Endothelial cell of umbilical vein (primary cell): ENCODE results near the gene TMEM51. TPM values are rescaled to one million over a fixed set of nuclear protein-coding genes. Genes with fewer than 3 reads are reported as not detected.

ENCODE experiments used
- BruUV-seq: library from RNA; stranded (reverse); fragments of 400-500 nt; replicated peaks from 2 replicates; lab custom pipeline; 2021; lab: Mats Ljungman, UMichigan
- CTCF ChIA-PET: fragments of 300-600, 350-600 bp; sonication (Branson Sonifier 250); formaldehyde crosslinking; loops from one replicate; lab custom pipeline; 2021; ENCODE audit warnings: antibody characterized with exemption, inconsistent platforms; lab: Charles Lee
- POLR2A ChIA-PET: fragments of 300-600, 350-600 bp; sonication (Branson Sonifier 250); formaldehyde crosslinking; loops from one replicate; lab custom pipeline; 2021; ENCODE audit warnings: antibody characterized with exemption, inconsistent platforms; lab: Charles Lee
- DNase-seq: peaks from one replicate; pipeline ENCODE4 v3.0.0-alpha.2; 2011; ENCODE audit warnings: low read depth, low spot score
- FAIRE-seq: peaks from 2 replicates; lab custom pipeline; 2011; peaks lifted over from hg19 to GRCh38; lab: Jason Lieb, UNC
- H2AFZ ChIP-seq: 2 replicates; pipeline ENCODE4 v1.6.0; 2012; ENCODE audit warnings: low read depth, low read length, control low read depth, inconsistent platforms
- H3K27ac ChIP-seq: 2 replicates; pipeline ENCODE4 v1.5.1; 2011; ENCODE audit warnings: low read depth, mild to moderate bottlenecking, control low read depth, low read length, moderate library complexity; ENCODE audit not compliant: insufficient read depth
- H3K27me3 ChIP-seq, 2 experiments: 2 replicates each; pipeline versions ENCODE4 v1.6.0 to v1.6.1; 2011; ENCODE audit warnings: low read length in 2 of 2, mixed read lengths in 1 of 2; ENCODE audit not compliant: control insufficient read depth in 2 of 2, insufficient read depth in 2 of 2
- H3K36me3 ChIP-seq, 2 experiments: 2 replicates in 1 of 2; 3 replicates in 1 of 2; pipeline ENCODE4 v1.5.1; 2011; ENCODE audit warnings: low read length in 2 of 2, mild to moderate bottlenecking in 1 of 2, moderate library complexity in 1 of 2; ENCODE audit not compliant: control insufficient read depth in 2 of 2, insufficient read depth in 2 of 2; ENCODE audit errors: extremely low read depth in 1 of 2
- H3K4me1 ChIP-seq: 3 replicates; pipeline ENCODE4 v1.5.1; 2011; ENCODE audit warnings: mild to moderate bottlenecking, low read length; ENCODE audit not compliant: control insufficient read depth, insufficient read depth; ENCODE audit errors: extremely low read depth
- H3K4me2 ChIP-seq: 2 replicates; pipeline ENCODE4 v1.6.1; 2011; ENCODE audit warnings: low read length, control low read depth, mixed read lengths; ENCODE audit not compliant: insufficient read depth
- H3K4me3 ChIP-seq, 3 experiments: fragments of 200-600 bp in 1 of 3; sonication (generic), shearing (Covaris generic) in 1 of 3; replicated peaks in 1 of 3; 2 replicates each; pipeline ENCODE4 v1.5.1; 2011 to 2016; ENCODE audit warnings: control low read depth in 3 of 3, low read length in 3 of 3, mild to moderate bottlenecking in 2 of 3, inconsistent platforms in 1 of 3, low read depth in 1 of 3, moderate library complexity in 1 of 3; ENCODE audit not compliant: insufficient read depth in 1 of 3
- H3K79me2 ChIP-seq: 2 replicates; pipeline ENCODE4 v1.6.0; 2012; ENCODE audit warnings: low read length, inconsistent platforms; ENCODE audit not compliant: control insufficient read depth, insufficient read depth
- H3K9ac ChIP-seq: replicated peaks from 2 replicates; pipeline ENCODE3; 2011; ENCODE audit warnings: low read length, control low read depth; ENCODE audit not compliant: insufficient read depth; ENCODE audit errors: extremely low read depth
- H3K9me1 ChIP-seq: replicated peaks from 3 replicates; pipeline ENCODE4 v1.6.0; 2011; ENCODE audit warnings: mild to moderate bottlenecking, low read length; ENCODE audit not compliant: control insufficient read depth, insufficient read depth; ENCODE audit errors: extremely low read depth
- H3K9me3 ChIP-seq: replicated peaks from 2 replicates; pipeline ENCODE4 v1.5.1; 2012; ENCODE audit warnings: low read length, inconsistent platforms; ENCODE audit not compliant: control insufficient read depth, insufficient read depth
- H4K20me1 ChIP-seq: replicated peaks from 2 replicates; pipeline ENCODE3; 2011; ENCODE audit warnings: mild to moderate bottlenecking, low read length; ENCODE audit not compliant: control insufficient read depth, insufficient read depth; ENCODE audit errors: extremely low read depth
- CTCF ChIP-seq, 2 donors: IDR thresholded peaks; 1 replicate in 1 of 2; 2 replicates in 1 of 2; pipeline ENCODE4 v1.5.1; 2011; ENCODE audit warnings: low read length in 2 of 2, mild to moderate bottlenecking in 2 of 2, moderate library complexity in 2 of 2, control low read depth in 1 of 2, inconsistent platforms in 1 of 2, low read depth in 1 of 2; ENCODE audit not compliant: insufficient read depth in 1 of 2; ENCODE audit errors: extremely low read depth in 1 of 2
- EZH2 ChIP-seq: IDR thresholded peaks from 2 replicates; pipeline ENCODE4 v1.6.1; 2012; ENCODE audit warnings: borderline replicate concordance, low read depth, mild to moderate bottlenecking, moderate library complexity, low read length, inconsistent platforms; ENCODE audit not compliant: severe bottlenecking
- FOS ChIP-seq: IDR thresholded peaks from 2 replicates; pipeline ENCODE4 v1.6.1; 2011; ENCODE audit warnings: mild to moderate bottlenecking, low read length, moderate library complexity, borderline replicate concordance; ENCODE audit not compliant: insufficient read depth
- GATA2 ChIP-seq: IDR thresholded peaks from 2 replicates; pipeline ENCODE4 v1.7.0; 2011; ENCODE audit warnings: low read depth, mild to moderate bottlenecking, moderate library complexity, mixed read lengths, low read length; ENCODE audit not compliant: insufficient read length, insufficient read depth
- JUN ChIP-seq: IDR thresholded peaks from 2 replicates; pipeline ENCODE4 v1.6.1; 2011; ENCODE audit warnings: borderline replicate concordance, low read depth; ENCODE audit not compliant: insufficient read length, insufficient read depth
- MAX ChIP-seq: IDR thresholded peaks from 2 replicates; pipeline ENCODE4 v1.6.1; 2011; ENCODE audit not compliant: insufficient read depth, insufficient read length
- MYC ChIP-seq: IDR thresholded peaks from one replicate; pipeline ENCODE4 v1.6.1; 2011; ENCODE audit warnings: mild to moderate bottlenecking, low read depth, low read length
- POLR2A ChIP-seq: IDR thresholded peaks from 2 replicates; pipeline ENCODE4 v1.6.1; 2012; ENCODE audit warnings: low read depth, mild to moderate bottlenecking, control low read depth, low read length
- POLR2AphosphoS5 ChIP-seq: IDR thresholded peaks from 2 replicates; pipeline ENCODE4 v1.6.1; 2012; ENCODE audit warnings: low read depth, mild to moderate bottlenecking, control low read depth, low read length, moderate library complexity; ENCODE audit not compliant: insufficient read depth
- dilution Hi-C: fragments of 300-500 bp; cut with MboI; formaldehyde crosslinking; loops from one replicate; pipeline ENCODE4 v1.15.0; 2019; ENCODE audit warnings: low sequenced_read_pairs; ENCODE audit not compliant: extremely low pct_ligation_motif_present
- intact Hi-C: fragments of 100-400 bp; cut with micrococcal nuclease; formaldehyde crosslinking; loops from one replicate; pipeline ENCODE4 v1.10.0; 2022
- polyA plus RNA-seq, 4 experiments: library from polyadenylated mRNA; depleted of rRNA in 3 of 4; stranded (reverse) in 3 of 4; unstranded in 1 of 4; fragments of >200 nt; gene quantifications; 2 replicates each; pipeline versions ENCODE4 v1.2.1 to v1.2.3, GENCODE V29; 2011 to 2012; ENCODE audit warnings: missing spikeins in 1 of 4
- total RNA-seq: library from RNA; stranded (reverse); gene quantifications from 2 replicates; pipeline ENCODE4 v1.2.3, GENCODE V29; 2021

Gene TMEM51
- total and polyA plus RNA-seq, 2 donors (not counting 3 experiments of a cell fraction or from before 2014, with no cell fraction given): 13.7 to 13.9 TPM

GRCh38 chr1:15152318-15153183 lies 996 bp upstream of the TMEM51 start:
- intact Hi-C loops: loop anchor here (1.0 to 5.0 kb wide), 9 partner anchors 27 to 279 kb away; partner anchors contain the start of gene FHAD1

More at GRCh38 chr1:15152318-15153183, 996 bp upstream of the TMEM51 start:
- no peaks in the 10 kb centered on the region for H3K36me3 ChIP-seq
- H3K9me1 ChIP-seq: no peaks in the 10 kb centered on the region
- H3K79me2 ChIP-seq: peaks cover 14% of the 10 kb centered on the region
- peak overlapping the region; percentile 42 to 70 (median 53) for H3K4me3 ChIP-seq
- H3K9ac ChIP-seq: peak overlapping the region; percentile 79
- DNase-seq: peak; percentile 89
- peaks cover 9 to 12% of the 10 kb centered on the region in 2 experiments for H3K27me3 ChIP-seq
- H3K4me2 ChIP-seq: peak overlapping the region; percentile 88
- H4K20me1 ChIP-seq: no peaks in the 10 kb centered on the region
- CTCF ChIA-PET: interaction anchor here (0.9 to 7.8 kb wide), 30 partner anchors 9 to 279 kb away, joined by 3 to 211 read pairs (median 5); partner anchors contain the start of gene FHAD1
- no peak for TF ChIP-seq POLR2AphosphoS5
- peak; percentile 46 for TF ChIP-seq MAX
- no peak for TF ChIP-seq FOS
- TF ChIP-seq POLR2A: no peak
- TF ChIP-seq JUN: no peak
- peak; percentile 71 to 81 for TF ChIP-seq CTCF (IDR thresholded peaks at IDR 0.05; ENCODE audit: extremely low read depth in 1 of 2, insufficient read depth in 1 of 2, low read depth in 1 of 2, low read length in 2 of 2)
- TF ChIP-seq MYC: no peak
- no peak for TF ChIP-seq GATA2
- no peak for TF ChIP-seq EZH2
- dilution Hi-C loops: no loop called here
- peak; percentile 94 for FAIRE-seq
- H3K9me3 ChIP-seq: no peaks in the 10 kb centered on the region
- POLR2A ChIA-PET: interaction anchor here (1.0 kb wide), 1 partner anchor 25 kb away, joined by 3 read pairs; no protein-coding TSS in a partner anchor
- peaks cover 16% of the 10 kb centered on the region for H3K4me1 ChIP-seq
- H3K27ac ChIP-seq: peak overlapping the region; percentile 20
- peak overlapping the region; percentile 85 for H2AFZ ChIP-seq
- no TSS peak for BruUV-seq
